ENCODE results near the gene PDF.

PDF gene

GRCh38 chr16:69371564-69371963 lies 41.2 kb upstream of the PDF start:
- no peak for TF ChIP-seq CTCF (IDR thresholded peaks at IDR 0.05; ENCODE audit: insufficient read depth, low read length, poor library complexity, severe bottlenecking)
- no peak overlapping the region for H3K4me3 ChIP-seq (replicated peaks; ENCODE audit: low read depth, low read length)
- no peaks in the 10 kb centered on the region for H3K27me3 ChIP-seq (replicated peaks; ENCODE audit: control insufficient read depth, insufficient read depth, low read length)
- DNase-seq (ENCODE audit: extremely low read depth, insufficient read length), result no peak
- H3K36me3 ChIP-seq (ENCODE audit: control insufficient read depth, insufficient read depth, low read length), result peaks cover 20% of the 10 kb centered on the region

- Histone ChIP-seq H3K27me3 (replicated peaks; ENCODE audit: control insufficient read depth, insufficient read depth, low read length) (no peaks in the 10 kb centered on the region), H3K36me3 (ENCODE audit: control insufficient read depth, insufficient read depth, low read length) (peaks cover 27% of the 10 kb centered on the region)
Observed at GRCh38 chr16:69368866-69369265, 38.5 kb upstream of the PDF start.

GRCh38 chr16:69367980-69368379 lies 37.6 kb upstream of the PDF start:
- no peak for DNase-seq (ENCODE audit: extremely low read depth, insufficient read length)
- H3K4me3 ChIP-seq (replicated peaks; ENCODE audit: low read depth, low read length), result no peak overlapping the region
- peaks cover 27% of the 10 kb centered on the region for H3K36me3 ChIP-seq (ENCODE audit: control insufficient read depth, insufficient read depth, low read length)
- no peaks in the 10 kb centered on the region for H3K27me3 ChIP-seq (replicated peaks; ENCODE audit: control insufficient read depth, insufficient read depth, low read length)
- no peak for TF ChIP-seq CTCF (IDR thresholded peaks at IDR 0.05; ENCODE audit: insufficient read depth, low read length, poor library complexity, severe bottlenecking)

More at GRCh38 chr16:69368866-69369265, 38.5 kb upstream of the PDF start:
- H3K4me3 ChIP-seq (replicated peaks; ENCODE audit: low read depth, low read length), result no peak overlapping the region
- TF ChIP-seq CTCF (IDR thresholded peaks at IDR 0.05; ENCODE audit: insufficient read depth, low read length, poor library complexity, severe bottlenecking), result no peak
- no peak for DNase-seq (ENCODE audit: extremely low read depth, insufficient read length)

- no peak for TF ChIP-seq CTCF (IDR thresholded peaks at IDR 0.05; ENCODE audit: insufficient read depth, low read length, poor library complexity, severe bottlenecking)
- Histone ChIP-seq H3K27me3 (replicated peaks; ENCODE audit: control insufficient read depth, insufficient read depth, low read length) (no peaks in the 10 kb centered on the region), H3K4me3 (replicated peaks; ENCODE audit: low read depth, low read length) (no peak overlapping the region), H3K36me3 (ENCODE audit: control insufficient read depth, insufficient read depth, low read length) (peaks cover 27% of the 10 kb centered on the region)
- DNase-seq (ENCODE audit: extremely low read depth, insufficient read length), result no peak
Observed at GRCh38 chr16:69366431-69366830, 36.0 kb upstream of the PDF start.

GRCh38 chr16:69365901-69366300 lies 35.5 kb upstream of the PDF start:
- DNase-seq (ENCODE audit: extremely low read depth, insufficient read length), result no peak
- TF ChIP-seq CTCF (IDR thresholded peaks at IDR 0.05; ENCODE audit: insufficient read depth, low read length, poor library complexity, severe bottlenecking), result no peak
- H3K4me3 ChIP-seq (replicated peaks; ENCODE audit: low read depth, low read length), result no peak overlapping the region
- peaks cover 27% of the 10 kb centered on the region for H3K36me3 ChIP-seq (ENCODE audit: control insufficient read depth, insufficient read depth, low read length)
- H3K27me3 ChIP-seq (replicated peaks; ENCODE audit: control insufficient read depth, insufficient read depth, low read length), result no peaks in the 10 kb centered on the region

GRCh38 chr16:69364088-69364487 lies 33.7 kb upstream of the PDF start:
- Histone ChIP-seq H3K4me3 (replicated peaks; ENCODE audit: low read depth, low read length) (no peak overlapping the region), H3K36me3 (ENCODE audit: control insufficient read depth, insufficient read depth, low read length) (peaks cover 20% of the 10 kb centered on the region), H3K27me3 (replicated peaks; ENCODE audit: control insufficient read depth, insufficient read depth, low read length) (no peaks in the 10 kb centered on the region)
- no peak for TF ChIP-seq CTCF (IDR thresholded peaks at IDR 0.05; ENCODE audit: insufficient read depth, low read length, poor library complexity, severe bottlenecking)
- no peak for DNase-seq (ENCODE audit: extremely low read depth, insufficient read length)

Data from GM06990 (cell line).